ENCODE data around the gene AP3D1.

GRCh38 chr19:2139385-2140137 lies 11.8 kb downstream of the AP3D1 start:
- TF ChIP-seq GATA2 (IDR thresholded peaks at IDR 0.05; ENCODE audit: low read depth, low read length) (no peak), GATA3 (IDR thresholded peaks at IDR 0.05; ENCODE audit: low read depth, low read length) (no peak)

Measured in SH-SY5Y (cell line).